HL-60 (cell line): ENCODE measurements around the gene TMTC2.

Experiments
- DNase-seq, 2 experiments: peaks; one replicate each; pipeline ENCODE4 v3.0.0-alpha.2; 2010 to 2020; ENCODE audit warnings: low read depth in 1 of 2, low spot score in 1 of 2
- H3K27ac ChIP-seq: fragments of 250-450 bp; sonication (Bioruptor Pico); replicated peaks from 2 replicates; pipeline ENCODE4 v1.5.1; 2020; ENCODE audit warnings: mild to moderate bottlenecking, moderate library complexity
- H3K27me3 ChIP-seq: fragments of 250-450 bp; sonication (Bioruptor Pico); 2 replicates; pipeline ENCODE4 v1.5.1; 2021; ENCODE audit warnings: mild to moderate bottlenecking, moderate library complexity; ENCODE audit not compliant: insufficient read depth, poor library complexity, severe bottlenecking
- H3K4me3 ChIP-seq: replicated peaks from 2 replicates; pipeline ENCODE4 v1.5.1; 2011; ENCODE audit warnings: mild to moderate bottlenecking, control low read depth, low read length; ENCODE audit not compliant: insufficient read depth
- CTCF ChIP-seq: IDR thresholded peaks from one replicate; pipeline ENCODE4 v1.5.1; 2011; ENCODE audit warnings: low read length, control low read depth, inconsistent platforms; ENCODE audit not compliant: insufficient read depth
- GABPA ChIP-seq: IDR thresholded peaks from 2 replicates; pipeline ENCODE4 v1.6.1; 2012; ENCODE audit warnings: low read depth
- POLR2AphosphoS5 ChIP-seq: IDR thresholded peaks from 2 replicates; pipeline ENCODE4 v1.6.1; 2012; ENCODE audit warnings: low read depth
- REST ChIP-seq: IDR thresholded peaks from 2 replicates; pipeline ENCODE4 v1.6.1; 2012; ENCODE audit warnings: low read depth; ENCODE audit not compliant: insufficient replicate concordance
- SPI1 ChIP-seq: IDR thresholded peaks from 2 replicates; pipeline ENCODE4 v1.6.1; 2012; ENCODE audit warnings: low read depth, mild to moderate bottlenecking, borderline replicate concordance

Gene TMTC2

GRCh38 chr12:82688596-82688995 lies 1.9 kb downstream of the TMTC2 start:
- Histone ChIP-seq H3K4me3 (peak overlapping the region; percentile 98), H3K27ac (no peak overlapping the region), H3K27me3 (peaks cover 6% of the 10 kb centered on the region)
- TF ChIP-seq REST = no peak
- TF ChIP-seq POLR2AphosphoS5 = no peak
- no peak for TF ChIP-seq CTCF
- no peak for TF ChIP-seq GABPA
- no peak for TF ChIP-seq SPI1
- no peak for DNase-seq

GRCh38 chr12:82690006-82690405 lies 3.3 kb downstream of the TMTC2 start:
- Histone ChIP-seq H3K27me3 (peaks cover 6% of the 10 kb centered on the region), H3K4me3 (peak overlapping the region; percentile 16; the same call in 1 of the 2 replicates), H3K27ac (no peak overlapping the region)
- no peak for DNase-seq
- TF ChIP-seq SPI1 (no peak), POLR2AphosphoS5 (no peak), GABPA (no peak), REST (no peak), CTCF (no peak)

DNA sequence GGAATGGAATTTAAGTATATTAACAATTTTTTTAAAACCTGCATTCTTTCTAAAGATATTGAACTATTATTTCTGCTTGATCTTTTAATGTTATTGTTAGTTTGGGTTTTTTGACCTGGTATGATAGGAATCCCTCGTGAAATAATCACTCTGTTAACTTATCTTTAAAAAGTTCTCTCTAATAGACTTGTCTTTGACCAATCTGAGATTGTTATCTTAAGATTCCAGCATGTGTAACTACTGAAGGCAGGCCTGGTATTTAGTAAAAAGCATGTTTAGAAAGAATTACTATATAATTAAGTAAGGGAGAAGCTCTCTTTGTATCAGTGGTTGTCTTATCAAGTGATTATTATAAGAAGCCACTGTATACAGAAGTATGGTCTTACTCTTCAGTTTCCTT lies 4.8 kb downstream of the TMTC2 start:
- H3K4me3 ChIP-seq = no peak overlapping the region
- peaks cover 6% of the 10 kb centered on the region for H3K27me3 ChIP-seq
- H3K27ac ChIP-seq = no peak overlapping the region
- no peak for TF ChIP-seq SPI1
- TF ChIP-seq POLR2AphosphoS5 = no peak
- no peak for TF ChIP-seq GABPA
- TF ChIP-seq CTCF = no peak
- no peak for TF ChIP-seq REST
- no peak for DNase-seq
